A172 (cell line): ENCODE results near the gene OTOG. TPM values are rescaled to one million over a fixed set of nuclear protein-coding genes. Genes with fewer than 3 reads are reported as not detected.

ENCODE experiments used
- DNase-seq: peaks from one replicate; pipeline ENCODE4 v3.0.0-alpha.2; 2015; ENCODE audit warnings: low spot score
- total RNA-seq: library from RNA; depleted of rRNA; stranded (reverse); fragments of >200 nt; shearing (Covaris generic); gene quantifications from 2 replicates; pipeline ENCODE4 v1.2.3, GENCODE V29; 2014

OTOG gene
- total RNA-seq, 1 experiment from 2014 or later = not detected

DNA sequence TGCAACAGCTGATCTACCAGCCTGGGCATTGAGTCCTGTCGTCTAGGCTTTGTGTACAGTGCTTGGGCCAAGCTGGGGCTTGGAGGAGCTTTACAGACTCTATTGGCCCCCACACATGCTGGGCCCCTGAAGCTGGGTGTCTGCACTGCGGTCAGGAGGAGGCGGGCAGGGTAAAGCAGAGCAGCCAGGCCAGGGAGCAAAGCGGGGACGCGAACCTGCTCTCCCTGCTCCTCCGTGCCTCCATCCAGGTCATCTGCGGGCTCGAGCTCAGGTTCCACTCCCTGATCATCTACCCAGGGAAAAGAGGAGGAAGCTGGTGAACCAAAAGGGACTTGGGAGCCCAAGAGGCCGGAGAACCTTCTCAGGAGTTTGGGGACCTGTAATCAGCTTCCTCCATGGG, 29.9 kb upstream of the OTOG start:
- no peak for DNase-seq

- no peak for DNase-seq
These were observed 28.7 kb upstream of the OTOG start for GRCh38 chr11:17518366-17518765.

- no peak for DNase-seq
These were observed 27.8 kb upstream of the OTOG start for GRCh38 chr11:17519061-17519885.

DNA sequence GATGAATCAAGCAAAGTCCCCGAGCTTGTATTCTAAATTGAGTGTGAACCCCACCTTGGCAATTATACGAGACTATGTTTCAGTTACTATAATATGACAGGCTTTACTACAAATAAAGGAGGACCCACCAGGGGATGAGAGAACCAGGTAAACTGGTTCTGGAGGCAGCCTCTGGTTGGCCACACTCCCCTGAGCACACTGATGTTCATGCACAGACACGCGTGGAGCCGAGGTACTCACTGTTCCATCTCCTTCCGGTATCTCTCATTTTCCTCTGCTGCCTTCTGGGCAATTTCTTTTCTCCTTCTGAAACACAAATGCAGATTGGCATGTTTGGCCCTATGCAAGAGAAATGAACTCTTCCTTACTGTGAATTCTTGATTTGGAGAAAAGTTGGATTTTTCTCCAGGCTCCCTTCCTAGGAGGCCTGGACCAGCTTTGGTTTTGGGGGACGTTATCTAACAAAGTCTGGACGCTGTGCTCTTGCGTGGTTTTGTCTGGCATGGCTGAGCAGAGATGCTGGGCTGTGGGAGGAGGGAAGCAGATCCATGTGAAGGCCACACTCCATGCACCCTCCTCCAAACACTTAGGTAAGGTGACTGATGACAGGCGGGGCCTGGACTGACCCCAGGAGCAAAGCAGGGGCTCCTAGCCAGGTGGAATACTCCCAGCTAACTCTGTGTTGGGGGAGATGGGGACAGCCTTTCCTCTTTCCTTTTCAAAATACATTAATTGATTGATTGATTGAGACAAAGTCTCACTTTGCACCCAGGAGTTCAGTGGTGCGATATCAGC, 25.8 kb upstream of the OTOG start:
- no peak for DNase-seq

DNA sequence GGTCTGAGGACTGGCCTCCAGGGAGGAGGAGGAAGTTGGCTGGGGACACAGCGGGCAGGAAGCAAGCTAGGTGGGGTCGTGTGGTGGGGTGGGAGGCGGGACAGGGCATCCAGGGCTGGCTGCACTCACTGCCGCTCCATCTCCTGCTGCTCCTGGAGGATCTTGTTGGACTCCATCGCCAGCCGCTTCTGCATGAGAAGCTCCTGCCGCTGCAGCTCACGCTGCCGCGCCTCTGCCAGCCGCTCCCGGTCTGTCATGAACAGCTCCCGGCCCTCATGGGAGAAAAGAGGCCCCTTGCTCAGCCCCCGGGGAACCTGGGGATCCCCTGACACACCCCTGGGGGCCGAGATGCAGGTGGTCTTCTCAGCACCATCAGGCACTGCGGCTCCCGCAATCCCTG, 24.4 kb upstream of the OTOG start:
- no peak for DNase-seq

DNA sequence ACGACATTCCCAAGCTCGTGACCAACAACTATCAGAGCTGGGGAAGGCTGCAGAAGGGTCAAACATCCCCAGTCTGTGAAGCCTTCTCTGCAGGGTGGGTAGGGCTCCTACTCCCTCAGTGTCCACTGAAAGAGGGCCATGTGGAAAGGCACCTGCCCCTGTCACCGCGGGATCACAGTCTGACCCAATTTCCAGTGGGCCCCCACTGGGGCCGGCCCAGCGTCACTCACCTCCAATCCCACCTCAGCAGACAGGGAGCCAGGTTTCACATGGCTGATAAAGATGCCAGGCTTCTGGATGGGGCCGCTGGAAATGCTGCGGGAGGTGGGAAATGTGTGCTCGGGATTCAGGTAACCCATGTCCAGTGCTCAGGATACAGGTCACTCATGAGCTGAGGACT, 22.8 kb upstream of the OTOG start:
- no peak for DNase-seq

DNA sequence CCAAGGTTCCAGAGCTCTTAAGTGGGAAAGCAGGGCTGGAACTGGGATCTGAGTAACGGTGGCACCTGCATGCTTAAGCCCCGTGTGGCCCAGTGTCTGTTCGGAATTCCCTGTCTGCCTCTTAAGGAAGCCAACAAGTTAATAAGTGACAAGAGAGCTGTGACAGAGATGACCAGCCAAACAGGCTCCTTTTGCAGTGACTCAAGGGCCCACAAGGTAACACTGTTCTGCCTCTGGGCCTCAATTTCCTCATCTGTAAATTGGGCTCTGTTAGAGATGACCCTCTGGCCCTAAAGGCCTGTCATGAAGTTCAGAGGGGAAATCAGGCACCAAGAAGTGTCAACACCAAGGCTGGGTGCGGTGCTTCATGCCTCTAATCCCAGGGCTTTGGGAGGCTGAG, 21.5 kb upstream of the OTOG start:
- DNase-seq = no peak

- no peak for DNase-seq
These were observed 20.7 kb upstream of the OTOG start for GRCh38 chr11:17526326-17526725.

DNA sequence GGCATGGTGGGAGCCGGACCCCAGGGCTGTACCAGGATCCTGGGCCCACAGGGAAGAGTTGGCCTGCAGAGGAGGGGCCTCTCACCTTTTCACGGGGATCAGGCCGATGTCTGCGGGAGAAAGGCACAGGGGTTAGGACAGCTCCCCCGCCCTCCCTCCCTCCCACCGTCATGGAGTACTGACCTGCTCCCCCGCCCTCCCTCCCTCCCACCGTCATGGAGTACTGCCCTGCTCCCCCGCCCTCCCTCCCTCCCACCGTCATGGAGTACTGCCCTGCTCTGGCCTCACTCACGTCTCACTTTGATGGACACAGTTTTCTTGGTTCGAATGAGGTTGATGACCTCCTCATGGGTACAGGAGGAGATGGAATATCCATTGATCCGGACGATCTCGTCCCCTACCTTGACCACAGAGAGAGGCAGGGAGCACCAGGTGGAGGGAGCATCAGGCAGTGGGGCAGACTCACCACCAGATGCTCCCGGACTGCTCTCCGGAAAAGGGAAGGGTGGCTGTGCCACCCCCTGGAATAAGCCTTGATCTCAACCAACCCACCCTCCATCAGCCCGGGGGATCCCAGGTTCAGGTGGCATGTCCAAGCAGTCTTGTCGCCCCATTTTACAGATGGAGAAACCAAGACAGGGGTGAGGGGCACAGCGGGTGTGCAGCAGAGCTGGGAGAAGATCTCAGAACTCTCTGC, 20.0 kb upstream of the OTOG start:
- DNase-seq = no peak

DNA sequence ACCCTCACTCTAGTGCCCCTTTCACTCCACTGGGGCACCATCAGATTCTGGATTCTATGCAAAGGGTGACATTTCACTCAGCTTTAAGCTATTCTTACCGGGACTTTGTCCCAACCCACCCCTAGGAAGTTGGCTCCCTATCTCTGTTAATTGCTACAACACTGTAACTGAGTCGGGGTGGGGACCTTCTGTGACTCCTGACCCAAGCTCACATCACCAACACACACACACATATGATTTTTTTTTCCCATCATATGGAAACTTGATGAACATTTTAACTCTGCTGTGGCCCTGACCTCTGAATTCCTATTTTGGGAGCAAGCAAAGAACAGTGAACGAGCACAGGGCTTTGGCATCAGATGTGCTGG, 19.4 kb upstream of the OTOG start:
- no peak for DNase-seq

DNA sequence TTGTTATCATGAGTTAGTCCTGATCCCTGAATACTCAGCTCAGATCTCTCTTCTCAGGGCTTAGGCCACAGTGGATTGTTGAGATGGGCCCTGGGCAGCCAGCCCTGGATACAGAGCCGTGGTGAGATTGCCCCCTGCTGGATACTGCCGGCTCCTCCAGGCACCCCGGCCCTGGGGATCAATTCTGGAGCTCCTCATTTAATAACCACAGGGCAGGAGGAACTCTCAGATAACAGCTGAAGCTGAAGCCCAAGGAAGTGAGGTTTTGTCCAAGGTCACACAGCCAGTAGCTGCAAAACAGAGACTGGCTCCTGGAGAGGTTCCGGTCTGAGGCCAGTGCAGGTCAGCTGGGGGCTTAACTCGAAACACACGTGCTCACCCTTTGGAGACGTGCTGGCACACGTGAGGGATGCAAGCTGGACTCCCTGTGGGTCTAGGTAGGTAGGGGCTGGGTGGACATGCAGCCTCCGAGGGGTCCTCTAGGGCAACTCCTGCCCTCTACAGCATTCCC, 18.8 kb upstream of the OTOG start:
- peak; percentile 35 for DNase-seq

DNA sequence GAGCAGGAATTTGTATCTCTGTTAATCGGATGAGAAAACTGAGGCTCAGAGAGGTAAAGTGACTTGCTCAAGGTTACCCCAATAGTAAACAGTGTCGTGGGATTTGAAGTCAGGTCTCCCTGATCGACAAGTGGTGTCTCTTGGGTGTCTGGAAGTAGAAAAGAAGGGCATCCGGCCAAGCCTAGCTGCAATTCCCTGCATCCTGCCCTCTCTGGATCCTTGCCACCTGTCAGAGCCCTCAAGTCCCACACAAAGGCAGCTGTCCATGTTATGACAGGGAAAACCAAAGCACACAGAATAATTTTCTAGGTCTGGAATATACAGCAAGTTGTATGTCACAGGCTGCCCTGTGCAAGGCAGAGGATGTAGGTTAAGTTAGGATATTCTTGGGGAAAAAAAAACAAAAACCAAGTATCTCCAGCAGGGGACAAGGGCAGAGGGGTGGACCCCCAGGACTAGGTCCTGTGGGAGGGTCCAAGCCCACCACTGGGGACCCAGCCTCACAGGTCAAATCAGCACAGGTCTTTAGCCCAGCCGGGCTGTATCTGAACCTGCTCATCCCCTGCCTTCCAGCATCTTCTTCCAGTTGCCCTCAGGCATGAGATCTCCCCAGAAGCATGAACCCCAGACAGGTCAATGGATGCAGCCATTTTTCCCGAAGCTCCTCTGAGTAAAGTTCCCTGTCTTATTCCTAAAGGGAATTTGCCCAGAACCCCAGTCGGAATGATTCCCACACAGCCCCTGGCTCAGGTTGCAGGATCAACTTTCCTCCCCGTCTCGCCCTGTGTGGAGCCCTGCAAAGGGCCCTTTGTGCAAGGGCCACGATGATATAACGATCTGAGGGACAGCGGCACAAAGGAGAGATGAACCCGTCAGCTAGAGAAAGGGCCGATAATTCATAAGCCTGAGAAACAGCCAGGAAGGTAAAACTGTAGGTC, 17.9 kb upstream of the OTOG start:
- no peak for DNase-seq

DNA sequence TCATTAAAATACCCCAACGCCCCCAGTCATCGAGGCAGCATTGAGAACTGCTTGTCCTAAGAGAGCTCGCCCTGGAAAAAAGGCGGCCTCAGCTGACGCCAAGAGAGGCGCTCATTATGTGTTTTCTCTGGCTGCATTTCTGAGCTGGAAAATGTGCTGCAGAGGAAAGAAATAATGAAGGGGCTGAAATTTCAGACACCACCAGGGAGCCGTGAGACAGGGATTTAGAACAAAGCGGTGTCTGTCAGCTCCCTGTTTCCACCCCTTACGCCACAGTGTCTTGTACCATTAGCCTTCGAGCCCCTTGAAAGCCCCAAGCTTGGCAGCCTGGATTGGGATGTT, 17.2 kb upstream of the OTOG start:
- DNase-seq = no peak

GRCh38 chr11:17531071-17531600, 15.9 kb upstream of the OTOG start:
- DNase-seq = no peak

- DNase-seq = peak; percentile 58
These were observed 15.4 kb upstream of the OTOG start for GRCh38 chr11:17531636-17532113.

GRCh38 chr11:17532784-17533183, 14.3 kb upstream of the OTOG start:
- no peak for DNase-seq

- DNase-seq = no peak
These were observed 13.7 kb upstream of the OTOG start for GRCh38 chr11:17533341-17533740.

DNA sequence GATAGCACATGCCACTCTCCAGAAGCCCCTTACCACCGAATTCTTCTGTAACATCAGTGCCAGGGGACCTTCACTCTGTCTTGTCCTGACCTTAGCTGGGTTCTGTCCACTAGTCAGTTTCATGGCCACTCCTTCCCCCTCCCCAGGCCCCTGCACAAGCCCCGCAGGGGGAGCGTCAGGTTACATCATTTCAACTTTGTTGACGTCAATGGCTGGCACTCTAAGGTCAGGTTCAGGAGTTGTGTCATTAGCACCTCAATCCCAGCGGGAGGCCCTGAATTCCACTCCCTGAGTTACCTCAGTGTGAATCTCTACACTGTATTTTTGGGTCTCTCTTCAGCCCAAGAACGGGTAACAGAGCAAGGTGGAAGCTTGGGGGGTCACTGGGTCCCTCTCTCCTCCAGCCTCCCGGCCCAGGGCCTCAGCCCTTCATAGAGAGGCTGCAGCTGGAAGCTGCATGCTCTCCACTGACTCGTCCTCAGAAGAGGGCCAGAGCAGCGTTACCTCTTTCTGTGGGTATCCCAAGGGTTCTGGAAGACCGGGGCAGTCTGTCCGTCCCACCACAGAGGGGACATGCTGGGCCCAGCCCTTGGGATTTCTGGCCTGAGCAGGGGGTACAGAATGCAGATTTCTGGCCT, 13.2 kb upstream of the OTOG start:
- no peak for DNase-seq

GRCh38 chr11:17535488-17535887, 11.6 kb upstream of the OTOG start:
- no peak for DNase-seq

GRCh38 chr11:17537261-17537660, 9.8 kb upstream of the OTOG start:
- DNase-seq = no peak

GRCh38 chr11:17538054-17538453, 9.0 kb upstream of the OTOG start:
- DNase-seq = no peak
